Spleen (tissue), 7 donors: ENCODE results near the gene FXYD2.

Experiments used
- CTCF ChIP-seq, 11 experiments: fragments of 200-600 bp in 7 of 11; fragments of 450-650 bp in 4 of 11; sonication (generic) in 4 of 11; IDR thresholded peaks in 8 of 11; conservative IDR thresholded peaks in 3 of 11; 1 replicate in 7 of 11; 2 replicates in 4 of 11; pipeline versions ENCODE4 v1.4.0 to v1.8.0; 2016 to 2021; ENCODE audit warnings: antibody characterized with exemption in 11 of 11, inconsistent platforms in 4 of 11, mild to moderate bottlenecking in 1 of 11
- POLR2A ChIP-seq, 3 donors: fragments of 450-650 bp; IDR thresholded peaks; one replicate each; pipeline ENCODE4 v1.5.1; 2017; ENCODE audit warnings: antibody characterized with exemption in 3 of 3, mild to moderate bottlenecking in 1 of 3
- donor health status: DM: no; HTN: no; CAD: no; lungs with moderate emphysema.
- donor health status: DM: no; HTN: no; CAD: no.
- donor health status: DM: no; HTN: no; CAD: no.

- TF ChIP-seq CTCF (IDR thresholded peaks at IDR 0.05 in 8 of 11, conservative IDR thresholded peaks at IDR 0.05 in 3 of 11) (no peak), POLR2A (IDR thresholded peaks at IDR 0.05) (no peak)
Measured at GRCh38 chr11:117796872-117797529, 27.5 kb downstream of the FXYD2 start, which contains the start of gene DSCAML1.
